ENCODE data around the gene PPP1R14B.

Gene PPP1R14B

GRCh38 chr11:64229744-64230170 lies 17.0 kb downstream of the PPP1R14B start:
- DNase-seq: no peak

DNA sequence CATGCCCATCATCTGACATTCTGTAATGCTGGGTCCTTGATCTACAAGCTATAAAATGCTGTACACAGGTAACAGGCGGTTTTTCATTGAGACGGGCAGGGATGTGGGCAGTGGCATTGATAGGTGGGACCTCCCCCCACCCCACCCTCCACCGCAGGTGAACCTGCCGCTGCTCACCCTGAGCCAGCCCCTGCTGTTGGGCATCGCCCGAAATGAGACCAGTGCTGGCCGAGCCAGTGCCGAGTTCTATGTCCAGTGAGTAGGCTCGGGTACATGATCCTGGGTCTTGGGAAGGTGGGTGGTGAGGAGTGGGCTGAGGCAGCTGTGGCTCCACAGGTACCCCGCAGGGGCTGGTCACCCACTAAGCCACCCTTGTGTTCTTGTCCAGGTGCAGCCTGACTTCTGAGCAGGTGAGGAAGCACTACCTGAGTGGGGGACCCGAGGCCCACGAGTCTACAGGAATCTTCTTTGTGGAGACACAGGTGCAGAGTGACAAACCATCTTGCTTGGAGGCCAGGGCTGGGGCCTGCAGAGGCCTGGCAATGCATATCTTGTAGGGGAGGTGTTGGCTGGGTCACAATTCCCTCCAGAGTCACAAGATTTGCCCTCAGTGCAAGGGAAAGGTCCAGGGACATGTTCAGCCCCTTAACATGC lies 17.5 kb downstream of the PPP1R14B start:
- DNase-seq: no peak

GRCh38 chr11:64227405-64227956 lies 19.3 kb downstream of the PPP1R14B start:
- DNase-seq: no peak

DNA sequence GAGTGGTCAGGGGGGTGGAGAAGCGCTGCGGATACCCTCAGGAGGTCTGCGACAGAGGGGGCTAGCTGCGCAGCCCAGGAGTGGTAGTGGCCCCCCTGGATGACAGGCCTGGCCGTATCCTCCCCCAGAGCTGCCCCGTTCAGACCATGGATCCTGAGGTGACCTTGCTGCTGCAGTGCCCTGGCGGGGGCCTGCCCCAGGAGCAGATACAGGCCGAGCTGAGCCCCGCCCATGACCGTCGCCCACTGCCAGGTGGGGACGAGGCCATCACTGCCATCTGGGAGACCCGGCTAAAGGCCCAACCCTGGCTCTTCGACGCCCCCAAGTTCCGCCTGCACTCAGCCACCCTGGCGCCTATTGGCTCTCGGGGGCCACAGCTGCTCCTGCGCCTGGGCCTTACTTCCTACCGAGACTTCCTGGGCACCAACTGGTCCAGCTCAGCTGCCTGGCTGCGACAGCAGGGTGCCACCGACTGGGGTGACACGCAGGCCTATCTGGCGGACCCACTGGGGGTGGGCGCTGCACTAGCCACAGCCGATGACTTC lies 20.2 kb downstream of the PPP1R14B start:
- DNase-seq: peak; percentile 61

DNA sequence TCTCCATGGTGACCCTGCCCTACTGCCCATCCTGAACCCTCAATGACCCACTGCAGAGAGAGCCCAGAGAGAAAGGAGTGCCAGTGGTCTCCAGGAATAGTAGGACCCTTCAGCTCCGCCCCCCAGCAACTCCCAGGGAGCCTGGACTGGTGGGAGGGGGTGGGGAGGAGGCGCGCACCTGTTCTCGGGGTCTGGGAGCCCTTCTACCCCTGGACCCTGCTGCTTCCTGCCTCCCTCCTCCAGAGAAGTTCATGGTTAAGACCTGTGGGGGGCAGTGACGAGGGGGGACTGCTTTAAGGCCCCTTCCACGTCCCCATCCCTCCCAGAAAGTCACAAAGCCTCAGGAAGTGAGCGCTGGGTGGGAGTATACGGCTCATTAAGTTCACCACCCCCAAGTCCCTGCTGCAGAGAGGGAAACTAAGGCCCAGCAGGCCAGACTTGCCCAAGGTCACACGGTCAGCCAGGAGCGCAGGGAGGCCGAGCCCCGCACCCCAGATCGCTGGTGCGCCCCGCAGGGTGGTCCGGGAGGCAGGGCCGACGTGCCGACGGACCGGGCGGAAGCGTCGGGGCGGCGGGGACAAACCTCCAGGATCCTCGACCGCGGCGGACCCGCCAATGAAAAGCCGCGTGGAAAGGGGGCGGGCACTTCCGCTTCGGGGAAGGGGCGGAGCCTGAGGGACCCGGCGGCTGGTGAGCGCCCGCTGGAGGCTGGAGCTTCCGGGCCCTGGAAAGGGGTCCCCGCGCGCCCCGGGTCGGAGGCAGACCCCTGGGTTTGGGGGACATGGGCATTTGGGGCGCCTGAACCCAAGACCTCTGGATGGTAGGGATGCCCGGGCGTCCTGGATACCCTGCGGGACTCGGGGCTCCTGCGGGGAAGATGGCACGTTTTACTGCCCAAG lies 20.9 kb downstream of the PPP1R14B start, which contains the start of the genes NUDT22 and TRPT1:
TSS of gene NUDT22 (plus strand) at position 667 of the 899 bp plus-strand sequence. CDS start 379 bp downstream, outside the sequence.
TSS of gene TRPT1 (minus strand) at position 579 of the 899 bp plus-strand sequence. CDS start at position 253, 326 bp downstream.
- peak; percentile 87 for DNase-seq

- no peak for DNase-seq
Observed at GRCh38 chr11:64224891-64225607, 21.7 kb downstream of the PPP1R14B start.

- DNase-seq: no peak
Observed at GRCh38 chr11:64224151-64224890, 22.4 kb downstream of the PPP1R14B start.

GRCh38 chr11:64223001-64223651 lies 23.6 kb downstream of the PPP1R14B start:
- no peak for DNase-seq

- no peak for DNase-seq
Observed at GRCh38 chr11:64222651-64223000, 24.1 kb downstream of the PPP1R14B start.

DNA sequence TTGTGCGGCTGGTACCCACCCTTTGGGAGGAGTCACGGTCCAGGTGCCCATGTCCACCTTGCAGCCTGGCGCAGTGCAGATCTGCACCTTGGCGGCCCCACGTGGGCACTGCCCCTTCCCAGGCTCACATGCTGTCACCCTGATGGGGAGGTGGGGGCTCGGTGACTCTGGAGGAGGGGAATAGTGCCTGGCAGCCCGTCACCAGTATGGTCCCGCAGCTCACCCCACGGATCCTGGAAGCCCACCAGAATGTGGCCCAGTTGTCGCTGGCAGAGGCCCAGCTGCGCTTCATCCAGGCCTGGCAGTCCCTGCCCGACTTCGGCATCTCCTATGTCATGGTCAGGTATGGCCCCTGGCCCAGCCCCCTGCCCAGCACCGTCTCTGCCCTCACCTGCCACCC lies 25.9 kb downstream of the PPP1R14B start:
- no peak for DNase-seq

- no peak for DNase-seq
Observed at GRCh38 chr11:64220271-64220670, 26.5 kb downstream of the PPP1R14B start.

- DNase-seq: no peak
Observed at GRCh38 chr11:64219755-64220154, 27.0 kb downstream of the PPP1R14B start.

DNA sequence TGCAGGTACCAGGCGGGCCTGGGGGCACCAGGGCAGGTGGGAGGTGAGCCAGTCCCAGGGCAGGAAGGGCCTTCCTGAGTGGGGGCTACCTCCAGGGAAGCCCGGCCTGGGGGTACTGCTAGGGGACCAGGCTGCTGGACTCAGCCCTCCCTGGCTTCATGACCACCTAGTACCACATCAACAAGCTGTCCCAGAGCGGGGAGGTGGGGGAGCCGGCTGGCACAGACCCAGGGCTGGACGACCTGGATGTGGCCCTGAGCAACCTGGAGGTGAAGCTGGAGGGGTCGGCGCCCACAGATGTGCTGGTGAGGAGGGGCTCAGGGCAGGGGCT lies 27.4 kb downstream of the PPP1R14B start:
- no peak for DNase-seq

- DNase-seq: no peak
Observed at GRCh38 chr11:64218628-64219353, 28.0 kb downstream of the PPP1R14B start.

DNA sequence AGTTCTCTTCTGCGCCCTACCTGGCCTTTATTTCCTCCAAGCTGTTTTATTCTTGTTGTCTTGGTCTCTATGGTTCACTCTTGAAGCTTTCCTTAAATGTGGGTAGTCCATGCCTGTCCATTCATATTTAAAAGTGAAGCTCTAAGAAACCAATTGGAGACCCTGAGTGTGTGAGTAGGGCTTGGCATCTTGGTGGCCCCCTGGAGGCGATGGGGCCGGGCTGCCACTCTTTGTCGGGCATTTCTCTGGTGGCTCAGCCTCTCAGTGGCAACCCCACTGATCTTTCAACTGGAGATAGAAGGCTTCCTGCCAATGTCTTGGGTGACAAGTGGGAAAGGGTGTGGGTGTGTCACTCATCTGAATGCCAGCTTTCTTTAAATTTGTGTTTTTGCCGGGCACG lies 29.9 kb downstream of the PPP1R14B start:
- no peak for DNase-seq

GRCh38 chr11:64211181-64211872 lies 35.4 kb downstream of the PPP1R14B start:
- no peak for DNase-seq

- DNase-seq: no peak
Observed at GRCh38 chr11:64210301-64211020, 36.3 kb downstream of the PPP1R14B start.

- no peak for DNase-seq
Observed at GRCh38 chr11:64209563-64209843, 37.2 kb downstream of the PPP1R14B start.

DNA sequence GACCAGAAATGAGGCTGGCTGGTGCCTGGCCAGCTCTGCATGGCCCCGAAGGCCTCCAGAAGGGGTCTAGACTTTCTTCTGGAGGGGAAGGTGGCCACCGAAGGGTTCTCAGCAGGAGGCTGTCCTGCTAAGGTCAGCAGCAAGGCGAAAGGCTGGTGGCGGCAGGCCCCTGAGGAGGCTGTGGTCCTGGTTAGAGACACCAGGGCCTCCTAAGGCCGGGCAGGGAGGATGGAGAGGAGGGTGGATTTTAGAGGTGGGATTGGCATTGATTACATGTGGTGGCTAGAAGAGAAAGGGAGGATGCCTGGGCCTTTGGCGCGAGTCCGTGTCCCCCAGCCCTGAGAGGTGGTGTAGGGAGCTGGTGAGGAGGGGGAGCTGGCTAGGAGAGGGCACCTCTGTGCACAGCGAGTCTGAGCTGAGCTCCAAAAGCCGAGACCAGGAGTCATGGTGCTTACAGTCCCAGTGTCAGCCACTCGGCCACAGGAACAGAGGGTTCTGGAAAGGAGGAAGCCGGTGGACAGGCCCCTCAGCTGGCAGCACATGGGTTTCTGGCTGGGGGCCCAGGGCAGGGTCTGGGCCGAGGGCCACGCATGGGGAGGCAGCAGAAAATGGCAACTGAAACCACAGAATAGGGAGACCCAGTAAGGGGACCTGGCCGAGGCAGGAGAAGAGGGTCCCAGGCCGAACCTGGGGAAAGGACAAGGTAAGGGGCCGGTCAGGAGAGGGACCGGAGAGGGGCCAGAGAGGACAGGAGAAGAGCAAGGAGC lies 37.8 kb downstream of the PPP1R14B start:
- no peak for DNase-seq

Data from NK-92 treated with Interleukin-12 subunit alpha and Interleukin-12 subunit beta, amount 100 ng/mL, for 24 hours (cell line).